HEK293T (cell line): ENCODE results near the gene CAPN1.
"Not testable (repeated sequence)": the region's sequence is repeated elsewhere in the genome, so short reads cannot be mapped to it uniquely, and the experiment has no call there.

Experiments
- CTCF ChIA-PET: fragments of 350-600 bp; formaldehyde crosslinking; extraction: SDS; loops from one replicate; lab custom pipeline; 2021; ENCODE audit warnings: antibody characterized with exemption, inconsistent platforms; lab: Yijun Ruan, JAX
- POLR2A ChIA-PET: fragments of 350-600 bp; formaldehyde crosslinking; extraction: SDS; loops from one replicate; lab custom pipeline; 2020; ENCODE audit warnings: antibody characterized with exemption, inconsistent platforms; lab: Yijun Ruan, JAX
- DNase-seq: peaks from one replicate; pipeline ENCODE4 v3.0.0; 2012; ENCODE audit warnings: mixed read lengths; ENCODE audit errors: extremely low spot score
- ARNT ChIP-seq: fragments of 450-650 bp; IDR thresholded peaks from 2 replicates; pipeline ENCODE4 v1.6.1; 2017; ENCODE audit warnings: mild to moderate bottlenecking
- BHLHE40 ChIP-seq: fragments of 450-650 bp; IDR thresholded peaks from 2 replicates; pipeline ENCODE4 v1.6.1; 2016; ENCODE audit warnings: mild to moderate bottlenecking, moderate library complexity, borderline replicate concordance
- CTBP1 ChIP-seq: fragments of 450-650 bp; IDR thresholded peaks from 2 replicates; pipeline ENCODE4 v1.6.1; 2016; ENCODE audit warnings: borderline replicate concordance
- ELF4 ChIP-seq: fragments of 450-650 bp; IDR thresholded peaks from 2 replicates; pipeline ENCODE4 v1.6.1; 2017; ENCODE audit warnings: antibody characterized with exemption
- FOXA1 ChIP-seq: fragments of 450-650 bp; IDR thresholded peaks from 2 replicates; pipeline ENCODE4 v1.6.1; 2016; ENCODE audit warnings: mild to moderate bottlenecking
- FOXK2 ChIP-seq: fragments of 450-650 bp; IDR thresholded peaks from 2 replicates; pipeline ENCODE4 v1.6.1; 2016; ENCODE audit warnings: mild to moderate bottlenecking
- FOXM1 ChIP-seq: fragments of 450-650 bp; IDR thresholded peaks from 2 replicates; pipeline ENCODE4 v1.6.1; 2017; ENCODE audit warnings: mild to moderate bottlenecking, borderline replicate concordance
- HDGF ChIP-seq: fragments of 450-650 bp; IDR thresholded peaks from 2 replicates; pipeline ENCODE4 v1.6.1; 2017; ENCODE audit warnings: antibody characterized with exemption, borderline replicate concordance
- L3MBTL2 ChIP-seq: fragments of 450-650 bp; conservative IDR thresholded peaks from 2 replicates; pipeline ENCODE4 v1.6.1; 2016; ENCODE audit warnings: mild to moderate bottlenecking
- LEF1 ChIP-seq: fragments of 450-650 bp; IDR thresholded peaks from 2 replicates; pipeline ENCODE4 v1.6.1; 2017; ENCODE audit warnings: mild to moderate bottlenecking, borderline replicate concordance
- NFRKB ChIP-seq: fragments of 450-650 bp; IDR thresholded peaks from 2 replicates; pipeline ENCODE4 v1.6.1; 2016; ENCODE audit warnings: mild to moderate bottlenecking, moderate library complexity
- PKNOX1 ChIP-seq: fragments of 450-650 bp; IDR thresholded peaks from 2 replicates; pipeline ENCODE4 v1.6.1; 2016
- SP1 ChIP-seq: fragments of 450-650 bp; IDR thresholded peaks from 2 replicates; pipeline ENCODE4 v1.6.1; 2017
- SUZ12 ChIP-seq: fragments of 450-650 bp; IDR thresholded peaks from 2 replicates; pipeline ENCODE4 v1.6.1; 2016; ENCODE audit warnings: mild to moderate bottlenecking
- TARDBP ChIP-seq: fragments of 450-650 bp; IDR thresholded peaks from 2 replicates; pipeline ENCODE4 v1.6.1; 2016
- ZNF384 ChIP-seq: fragments of 450-650 bp; IDR thresholded peaks from 2 replicates; pipeline ENCODE4 v1.6.1; 2016

The CAPN1 gene

GRCh38 chr11:65167656-65168055 is 14.1 kb upstream of the CAPN1 start:
- TF ChIP-seq SUZ12 = no peak
- no peak for TF ChIP-seq TARDBP
- TF ChIP-seq LEF1 = no peak
- CTCF ChIA-PET = no interaction called here

DNA sequence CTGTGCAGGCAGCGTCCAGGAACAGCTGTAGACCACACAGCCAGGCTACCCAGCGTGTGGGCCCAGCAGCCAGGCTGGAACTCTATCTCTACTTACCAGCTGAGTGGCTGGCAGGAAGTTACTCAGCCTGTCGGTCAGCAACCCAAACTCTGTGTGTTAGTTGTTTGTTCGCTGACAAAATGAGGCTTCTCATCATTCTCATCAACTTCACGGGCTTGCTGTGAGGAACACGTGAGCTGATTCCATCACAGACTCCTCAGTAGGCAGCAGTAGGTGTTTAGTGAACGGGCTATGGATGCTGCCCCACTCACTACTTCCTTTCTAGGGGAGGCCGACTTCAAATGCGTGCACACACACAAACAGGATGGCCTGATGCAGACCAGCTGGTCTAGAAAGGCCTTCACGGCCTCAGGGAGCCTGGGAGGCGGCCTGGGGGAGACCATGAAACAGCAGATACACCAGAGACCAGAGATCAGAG is 12.5 kb upstream of the CAPN1 start:
- no peak for DNase-seq
- TF ChIP-seq ELF4 (no peak), LEF1 (no peak), ARNT (no peak), NFRKB (no peak), CTBP1 (no peak), SUZ12 (no peak), ZNF384 (no peak), HDGF (no peak), L3MBTL2 (no peak), FOXK2 (no peak), FOXA1 (no peak)
- ChIA-PET POLR2A (interaction anchor here (0.9 to 1.5 kb wide), 2 partner anchors 34 to 45 kb away, joined by 3 to 4 read pairs; no protein-coding TSS in a partner anchor), CTCF (interaction anchor here (0.5 to 0.6 kb wide), 2 partner anchors 20 to 59 kb away, joined by 3 to 4 read pairs; no protein-coding TSS in a partner anchor)

More at GRCh38 chr11:65167656-65168055, 14.1 kb upstream of the CAPN1 start:
- DNase-seq = no peak
- POLR2A ChIA-PET = no interaction called here

- peak; percentile 96 for DNase-seq
- ChIA-PET POLR2A (interaction anchor here (0.7 to 1.5 kb wide), 4 partner anchors 10 to 92 kb away, joined by 3 to 4 read pairs (median 4); partner anchors contain the start of genes POLA2 and SYVN1), CTCF (no interaction called here)
- peak; percentile 89 for TF ChIP-seq ELF4
- TF ChIP-seq HDGF = no peak
These were observed 11.6 kb upstream of the CAPN1 start, which contains the start of gene SPDYC for GRCh38 chr11:65170058-65170534. TSS of gene SPDYC (plus strand) at chr11:65170233. CDS start at chr11:65171358, 1,125 bp downstream.

DNA sequence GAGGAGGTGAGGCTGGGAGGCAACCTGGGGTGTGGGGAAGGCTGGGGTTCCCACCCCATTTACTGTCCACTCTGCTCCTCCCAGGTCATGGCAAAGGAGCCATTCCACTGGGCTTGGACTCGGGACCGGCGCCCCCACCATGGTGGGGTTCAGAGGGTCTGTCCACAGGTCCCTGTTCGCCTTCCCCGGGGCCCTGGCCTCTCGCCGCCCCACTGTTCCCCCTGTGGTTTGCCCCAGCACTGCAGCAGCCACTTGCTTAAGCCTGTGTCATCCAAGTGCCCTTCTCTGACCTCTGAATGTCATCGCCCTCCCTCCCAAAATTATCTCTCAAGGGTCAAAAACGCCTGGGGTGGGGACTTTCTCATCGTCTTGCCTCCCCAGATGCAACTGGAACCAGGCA is 9.1 kb upstream of the CAPN1 start:
- DNase-seq = no peak
- TF ChIP-seq FOXM1 (no peak), TARDBP (no peak), NFRKB (no peak), HDGF (no peak), FOXA1 (no peak), L3MBTL2 (no peak), ELF4 (no peak)
- ChIA-PET CTCF (no interaction called here), POLR2A (no interaction called here)

GRCh38 chr11:65174571-65175010 is 7.1 kb upstream of the CAPN1 start:
- CTCF ChIA-PET, DNase-seq: not testable (repeated sequence)
- POLR2A ChIA-PET = interaction anchor here (2.0 kb wide), 1 partner anchor 40 kb away, joined by 11 read pairs; the partner anchor contains the start of gene SYVN1

DNA sequence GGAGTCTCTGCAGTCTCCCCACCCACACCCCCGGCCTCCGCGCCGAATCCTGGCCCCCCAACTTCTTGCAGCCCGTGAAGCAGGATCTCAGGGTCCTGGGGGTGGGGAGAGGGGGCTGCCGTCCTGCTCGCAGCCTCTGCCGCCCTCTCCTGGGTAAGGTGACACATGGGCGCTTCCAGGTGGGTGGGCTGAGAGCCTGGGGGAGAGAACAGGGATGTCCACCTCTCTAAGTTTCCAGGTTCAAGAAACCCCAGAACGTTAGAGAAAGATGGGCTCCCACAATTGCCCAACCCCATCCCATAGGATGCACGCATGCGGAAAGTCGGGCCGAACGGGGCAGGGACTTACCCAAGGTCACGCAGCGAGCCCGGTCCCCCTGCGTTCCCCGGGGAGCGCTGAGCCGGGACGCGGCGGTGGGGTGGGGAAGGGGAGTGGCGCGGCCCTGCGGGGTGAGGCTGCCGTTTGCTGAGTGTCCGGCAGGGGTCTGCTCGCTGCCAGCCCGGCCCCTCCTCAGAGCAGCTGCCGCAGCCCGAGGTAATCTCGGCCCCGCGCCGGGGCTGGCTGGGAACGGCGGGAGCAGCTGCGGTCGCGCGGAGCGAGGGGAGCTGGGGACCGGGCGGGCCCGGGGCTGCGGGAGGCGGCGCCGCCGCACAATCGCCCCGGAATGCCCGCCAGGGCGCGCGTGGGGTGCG is 705 bp upstream of the CAPN1 start:
- ChIA-PET CTCF (interaction anchor here (0.6 to 1.2 kb wide), 4 partner anchors 24 to 74 kb away, joined by 3 to 5 read pairs (median 4); partner anchors contain the start of gene TM7SF2), POLR2A (interaction anchor here (0.9 to 4.0 kb wide), 9 partner anchors 16 to 81 kb away, joined by 3 to 27 read pairs (median 7); partner anchors contain the start of genes FAU, MRPL49, POLA2 and SYVN1)
- DNase-seq = peak; percentile 87
- TF ChIP-seq TARDBP (no peak), HDGF (no peak)

GRCh38 chr11:65182258-65183170 is 786 bp downstream of the CAPN1 start:
- ChIA-PET CTCF (interaction anchor here (1.1 to 1.2 kb wide), 2 partner anchors 23 to 70 kb away, joined by 3 to 5 read pairs; no protein-coding TSS in a partner anchor), POLR2A (interaction anchor here (0.6 to 4.0 kb wide), 9 partner anchors 47 to 80 kb away, joined by 3 to 27 read pairs (median 7); partner anchors contain the start of genes FAU, MRPL49, POLA2 and SYVN1)
- TF ChIP-seq ZNF384 = no peak
- TF ChIP-seq ARNT = no peak
- TF ChIP-seq SP1 = no peak
- TF ChIP-seq L3MBTL2 = no peak
- TF ChIP-seq TARDBP = no peak
- TF ChIP-seq FOXM1 = no peak
- no peak for TF ChIP-seq BHLHE40
- TF ChIP-seq CTBP1 = no peak
- TF ChIP-seq ELF4 = no peak
- TF ChIP-seq FOXA1 = no peak
- no peak for TF ChIP-seq NFRKB
- TF ChIP-seq HDGF = no peak
- no peak for TF ChIP-seq LEF1
- TF ChIP-seq FOXK2 = no peak
- no peak for TF ChIP-seq SUZ12
- no peak for TF ChIP-seq PKNOX1
- DNase-seq = no peak
